Body of pancreas (tissue), 4 donors: ENCODE results near the gene DHRS12.

Experiments used
- POLR2A ChIP-seq, 3 donors: fragments of 450-650 bp; IDR thresholded peaks; one replicate each; pipeline ENCODE4 v1.6.1; 2016; ENCODE audit warnings: antibody characterized with exemption in 3 of 3, mild to moderate bottlenecking in 2 of 3
- TF ChIP-seq, protein P1 (sequence below), 7 experiments: fragments of 450-650 bp in 4 of 7; fragments of 200-600 bp in 3 of 7; sonication (generic) in 3 of 7; IDR thresholded peaks; one replicate each; pipeline ENCODE4 v1.5.1; 2016 to 2019; ENCODE audit warnings: antibody characterized with exemption in 7 of 7

DNA sequence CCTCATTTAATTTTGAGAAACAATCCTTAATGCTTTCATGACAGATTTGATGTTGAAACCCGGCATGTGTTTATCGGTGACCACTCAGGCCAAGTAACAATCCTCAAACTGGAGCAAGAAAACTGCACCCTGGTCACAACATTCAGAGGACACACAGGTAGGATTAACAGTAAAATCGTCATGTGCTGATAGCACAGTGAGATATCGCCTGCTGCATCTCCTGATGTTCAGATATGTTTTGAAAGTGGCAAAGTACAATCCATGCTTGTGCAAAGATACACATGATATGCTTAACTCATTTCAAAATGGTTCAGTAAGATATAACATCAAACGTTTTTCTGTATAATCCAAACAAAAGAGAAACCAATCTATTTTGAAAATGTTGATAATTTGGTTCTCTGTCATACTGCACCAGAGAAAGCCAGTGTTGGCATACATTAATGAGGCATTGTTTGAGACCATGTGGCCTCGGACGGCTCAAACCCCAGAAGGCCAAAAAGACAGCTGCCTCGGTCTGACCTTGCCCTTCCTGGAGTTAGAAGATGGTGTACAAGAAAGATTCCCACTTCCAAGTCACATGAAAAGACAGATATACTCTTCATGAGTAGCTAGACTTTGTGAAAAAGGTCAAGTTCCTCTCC is 76.2 kb downstream of the DHRS12 start:
- TF ChIP-seq, protein P1, sequence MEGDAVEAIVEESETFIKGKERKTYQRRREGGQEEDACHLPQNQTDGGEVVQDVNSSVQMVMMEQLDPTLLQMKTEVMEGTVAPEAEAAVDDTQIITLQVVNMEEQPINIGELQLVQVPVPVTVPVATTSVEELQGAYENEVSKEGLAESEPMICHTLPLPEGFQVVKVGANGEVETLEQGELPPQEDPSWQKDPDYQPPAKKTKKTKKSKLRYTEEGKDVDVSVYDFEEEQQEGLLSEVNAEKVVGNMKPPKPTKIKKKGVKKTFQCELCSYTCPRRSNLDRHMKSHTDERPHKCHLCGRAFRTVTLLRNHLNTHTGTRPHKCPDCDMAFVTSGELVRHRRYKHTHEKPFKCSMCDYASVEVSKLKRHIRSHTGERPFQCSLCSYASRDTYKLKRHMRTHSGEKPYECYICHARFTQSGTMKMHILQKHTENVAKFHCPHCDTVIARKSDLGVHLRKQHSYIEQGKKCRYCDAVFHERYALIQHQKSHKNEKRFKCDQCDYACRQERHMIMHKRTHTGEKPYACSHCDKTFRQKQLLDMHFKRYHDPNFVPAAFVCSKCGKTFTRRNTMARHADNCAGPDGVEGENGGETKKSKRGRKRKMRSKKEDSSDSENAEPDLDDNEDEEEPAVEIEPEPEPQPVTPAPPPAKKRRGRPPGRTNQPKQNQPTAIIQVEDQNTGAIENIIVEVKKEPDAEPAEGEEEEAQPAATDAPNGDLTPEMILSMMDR (IDR thresholded peaks at IDR 0.05): no peak
- no peak for TF ChIP-seq POLR2A (IDR thresholded peaks at IDR 0.05)
